T-helper 1 cell treated with Interleukin-12 subunit alpha and Interleukin-12 subunit beta and Interleukin-4 antibody, amounts not matched to agents 30 μg/mL and 1 μg/mL, for 36 hours (primary cell): Measurements from ENCODE around the gene ABCA6.

Source experiments
- H3K27ac Mint-ChIP-seq: one replicate; pipeline ENCODE4 v1.8.0; 2021; ENCODE audit warnings: mild to moderate bottlenecking, mixed read lengths
- H3K27me3 Mint-ChIP-seq: one replicate; pipeline ENCODE4 v1.8.0; 2021; ENCODE audit warnings: low read depth, mixed read lengths
- H3K36me3 Mint-ChIP-seq: one replicate; pipeline ENCODE4 v1.8.0; 2021; ENCODE audit warnings: low read depth, mixed read lengths
- H3K4me1 Mint-ChIP-seq: one replicate; pipeline ENCODE4 v1.8.0; 2021; ENCODE audit warnings: low read depth, mixed read lengths
- H3K4me3 Mint-ChIP-seq: one replicate; pipeline ENCODE4 v1.8.0; 2021; ENCODE audit warnings: mild to moderate bottlenecking, moderate library complexity, mixed read lengths
- H3K9me3 Mint-ChIP-seq: one replicate; pipeline ENCODE4 v1.8.0; 2021; ENCODE audit warnings: mixed read lengths

Gene ABCA6

DNA sequence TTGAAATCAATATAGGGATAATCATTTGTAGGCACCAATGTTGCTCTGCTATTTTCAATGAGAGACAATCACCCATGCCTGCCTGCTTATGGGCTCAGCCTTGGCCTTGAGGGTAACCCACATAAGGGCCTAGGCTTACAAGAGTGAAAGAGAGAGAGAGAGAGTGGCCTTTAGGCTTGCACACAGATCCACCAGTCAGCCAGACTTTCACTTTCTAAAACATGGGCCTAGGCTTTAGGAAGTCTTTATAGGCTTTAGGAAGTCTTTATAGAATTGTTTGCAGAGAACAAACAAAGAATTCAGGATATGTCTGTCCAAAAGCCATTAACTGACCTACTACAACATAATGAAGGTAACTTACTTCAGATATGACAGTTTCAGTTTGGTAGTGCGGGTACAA is 84.4 kb downstream of the ABCA6 start:
- H3K27ac Mint-ChIP-seq, result no peak overlapping the region
- peaks cover 5% of the 10 kb centered on the region for H3K27me3 Mint-ChIP-seq
- H3K4me3 Mint-ChIP-seq, result no peak overlapping the region
- no peaks in the 10 kb centered on the region for H3K4me1 Mint-ChIP-seq
- H3K36me3 Mint-ChIP-seq, result no peaks in the 10 kb centered on the region
- H3K9me3 Mint-ChIP-seq, result peaks cover 4% of the 10 kb centered on the region

DNA sequence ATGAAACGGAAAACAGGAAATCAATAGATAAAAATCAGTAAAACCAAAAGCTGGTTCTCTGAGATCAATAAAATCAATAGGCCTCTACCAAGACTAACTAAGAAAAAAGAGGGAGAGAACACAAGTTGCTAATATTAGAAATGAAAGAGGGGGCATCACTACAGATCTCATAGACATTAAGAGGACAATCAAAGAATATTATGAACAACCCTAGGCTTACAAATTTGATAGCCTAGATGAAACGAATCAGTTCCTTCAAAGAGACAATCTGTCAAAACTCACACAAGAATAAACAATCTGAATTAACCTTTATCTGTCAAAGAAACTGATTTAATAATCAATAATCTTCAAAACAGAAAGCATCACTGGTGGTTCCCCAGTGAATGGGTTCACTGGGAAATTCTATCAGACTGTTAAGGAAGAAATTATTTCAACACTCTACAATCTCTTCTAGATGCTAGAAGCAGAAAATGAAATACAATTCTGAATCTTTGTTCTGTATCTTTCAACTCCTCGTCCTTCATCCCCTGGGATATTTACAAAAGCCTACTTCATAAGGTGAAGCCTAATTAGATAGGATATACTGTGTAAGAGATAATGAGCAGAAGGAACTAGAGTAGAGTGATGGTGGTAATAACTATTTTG is 85.4 kb downstream of the ABCA6 start:
- Mint-ChIP-seq H3K36me3 (no peaks in the 10 kb centered on the region), H3K4me3 (no peak overlapping the region), H3K27me3 (no peaks in the 10 kb centered on the region), H3K9me3 (peaks cover 4% of the 10 kb centered on the region), H3K4me1 (no peaks in the 10 kb centered on the region), H3K27ac (no peak overlapping the region)

DNA sequence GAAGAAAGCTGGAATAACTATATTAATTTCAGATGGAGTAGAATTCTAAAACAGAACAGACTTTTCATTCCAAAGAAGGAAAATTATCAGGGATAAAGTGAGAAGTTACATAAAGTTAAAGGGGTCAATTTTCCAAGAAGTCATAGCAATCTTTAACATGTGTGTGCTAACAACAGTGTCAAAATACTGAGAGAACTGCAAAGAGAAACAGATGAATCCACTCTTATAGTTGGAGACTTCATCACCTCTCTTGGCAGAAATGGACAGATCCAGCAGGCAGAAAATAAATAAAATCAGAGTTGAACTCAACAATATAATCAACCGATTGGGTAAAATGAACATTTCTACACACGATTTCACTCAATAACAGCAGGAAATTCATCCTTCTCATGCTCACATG is 86.4 kb downstream of the ABCA6 start:
- Mint-ChIP-seq H3K36me3 (no peaks in the 10 kb centered on the region), H3K4me1 (no peaks in the 10 kb centered on the region), H3K9me3 (peaks cover 4% of the 10 kb centered on the region), H3K27ac (no peak overlapping the region), H3K27me3 (no peaks in the 10 kb centered on the region), H3K4me3 (no peak overlapping the region)

GRCh38 chr17:69050999-69051775 is 90.5 kb downstream of the ABCA6 start:
- Mint-ChIP-seq H3K27me3 (no peaks in the 10 kb centered on the region), H3K4me3 (no peak overlapping the region), H3K36me3 (no peaks in the 10 kb centered on the region), H3K27ac (no peak overlapping the region), H3K4me1 (peaks cover 11% of the 10 kb centered on the region), H3K9me3 (peaks cover 4% of the 10 kb centered on the region)

- no peaks in the 10 kb centered on the region for H3K27me3 Mint-ChIP-seq
- H3K36me3 Mint-ChIP-seq, result no peaks in the 10 kb centered on the region
- H3K4me1 Mint-ChIP-seq, result peaks cover 11% of the 10 kb centered on the region
- H3K4me3 Mint-ChIP-seq, result no peak overlapping the region
- H3K27ac Mint-ChIP-seq, result no peak overlapping the region
- no peaks in the 10 kb centered on the region for H3K9me3 Mint-ChIP-seq
Measured at GRCh38 chr17:69048634-69049033, 93.1 kb downstream of the ABCA6 start.

GRCh38 chr17:69047368-69048263 is 94.1 kb downstream of the ABCA6 start:
- peaks cover 11% of the 10 kb centered on the region for H3K4me1 Mint-ChIP-seq
- H3K9me3 Mint-ChIP-seq, result no peaks in the 10 kb centered on the region
- no peak overlapping the region for H3K4me3 Mint-ChIP-seq
- no peak overlapping the region for H3K27ac Mint-ChIP-seq
- no peaks in the 10 kb centered on the region for H3K27me3 Mint-ChIP-seq
- H3K36me3 Mint-ChIP-seq, result no peaks in the 10 kb centered on the region

DNA sequence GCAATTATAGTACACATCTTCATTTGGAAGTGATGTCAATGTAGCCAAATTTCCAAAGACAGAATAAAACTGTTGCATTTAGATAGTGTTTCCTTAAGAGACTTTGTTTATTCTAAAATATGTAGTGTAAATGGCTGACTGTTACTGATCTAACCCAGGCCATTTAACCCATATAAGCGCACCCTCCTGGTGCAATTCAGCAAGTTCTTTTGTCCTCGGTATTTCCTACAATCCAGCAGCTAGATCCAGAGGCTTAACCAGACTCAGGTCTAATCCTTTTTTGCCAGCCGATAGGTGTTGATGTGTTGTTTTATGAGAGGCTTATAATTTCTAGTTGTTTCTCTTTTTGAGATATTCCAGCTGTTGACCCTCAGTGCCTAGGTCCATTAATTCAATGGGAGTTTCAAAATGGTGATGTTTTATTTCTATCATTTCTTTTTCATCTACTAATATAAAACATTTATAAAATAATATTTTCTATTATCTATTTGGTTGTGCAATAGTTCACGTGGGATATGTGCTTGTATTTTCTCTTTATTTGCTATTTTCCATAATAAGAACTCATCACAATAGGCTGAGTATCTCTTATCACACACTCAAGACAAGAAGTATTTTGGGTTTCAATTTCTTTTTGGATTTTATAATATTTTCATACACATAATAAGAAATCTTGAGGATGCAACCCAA is 95.4 kb downstream of the ABCA6 start:
- Mint-ChIP-seq H3K27ac (no peak overlapping the region), H3K9me3 (no peaks in the 10 kb centered on the region), H3K27me3 (no peaks in the 10 kb centered on the region), H3K36me3 (no peaks in the 10 kb centered on the region), H3K4me1 (peaks cover 11% of the 10 kb centered on the region), H3K4me3 (no peak overlapping the region)

- no peaks in the 10 kb centered on the region for H3K9me3 Mint-ChIP-seq
- no peak overlapping the region for H3K4me3 Mint-ChIP-seq
- no peaks in the 10 kb centered on the region for H3K27me3 Mint-ChIP-seq
- peaks cover 11% of the 10 kb centered on the region for H3K4me1 Mint-ChIP-seq
- no peaks in the 10 kb centered on the region for H3K36me3 Mint-ChIP-seq
- H3K27ac Mint-ChIP-seq, result no peak overlapping the region
Measured at GRCh38 chr17:69045646-69046045, 96.0 kb downstream of the ABCA6 start.

- Mint-ChIP-seq H3K27me3 (no peaks in the 10 kb centered on the region), H3K4me1 (peaks cover 11% of the 10 kb centered on the region), H3K36me3 (no peaks in the 10 kb centered on the region), H3K9me3 (no peaks in the 10 kb centered on the region), H3K27ac (no peak overlapping the region), H3K4me3 (no peak overlapping the region)
Measured at GRCh38 chr17:69044371-69044770, 97.3 kb downstream of the ABCA6 start.

- no peaks in the 10 kb centered on the region for H3K27me3 Mint-ChIP-seq
- no peak overlapping the region for H3K4me3 Mint-ChIP-seq
- H3K27ac Mint-ChIP-seq, result no peak overlapping the region
- peaks cover 6% of the 10 kb centered on the region for H3K9me3 Mint-ChIP-seq
- H3K36me3 Mint-ChIP-seq, result no peaks in the 10 kb centered on the region
- peaks cover 4% of the 10 kb centered on the region for H3K4me1 Mint-ChIP-seq
Measured at GRCh38 chr17:69043098-69043734, 98.5 kb downstream of the ABCA6 start.

GRCh38 chr17:69042308-69042707 is 99.4 kb downstream of the ABCA6 start:
- Mint-ChIP-seq H3K36me3 (no peaks in the 10 kb centered on the region), H3K4me3 (no peak overlapping the region)

GRCh38 chr17:69031839-69032238 is 109.9 kb downstream of the ABCA6 start:
- Mint-ChIP-seq H3K4me1 (no peaks in the 10 kb centered on the region), H3K36me3 (no peaks in the 10 kb centered on the region), H3K27me3 (peaks cover 3% of the 10 kb centered on the region), H3K4me3 (no peak overlapping the region), H3K27ac (no peak overlapping the region), H3K9me3 (peaks cover 3% of the 10 kb centered on the region)

More at GRCh38 chr17:69042308-69042707, 99.4 kb downstream of the ABCA6 start:
- Mint-ChIP-seq H3K4me1 (no peaks in the 10 kb centered on the region), H3K27me3 (no peaks in the 10 kb centered on the region), H3K9me3 (peaks cover 10% of the 10 kb centered on the region), H3K27ac (no peak overlapping the region)

DNA sequence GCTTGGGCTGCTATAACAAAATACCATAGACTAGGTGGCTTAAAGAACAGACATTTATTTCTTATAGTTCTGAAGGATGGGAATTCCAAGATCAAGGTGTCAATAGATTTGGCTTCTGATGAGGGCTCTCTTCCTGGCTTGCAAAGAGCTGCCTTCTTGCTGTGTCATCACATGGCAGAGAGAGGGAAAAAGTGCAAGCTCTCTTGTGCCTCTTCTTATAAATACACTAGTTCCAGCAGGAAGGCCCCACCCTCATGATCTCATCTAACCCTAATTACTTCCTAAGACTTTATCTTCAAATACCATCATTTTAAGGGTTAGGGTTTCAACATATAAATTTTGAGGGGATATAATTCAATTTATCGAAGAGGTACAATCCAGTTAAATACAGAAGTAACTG is 111.5 kb downstream of the ABCA6 start:
- H3K36me3 Mint-ChIP-seq, result no peaks in the 10 kb centered on the region
- H3K27me3 Mint-ChIP-seq, result peaks cover 3% of the 10 kb centered on the region
- H3K9me3 Mint-ChIP-seq, result no peaks in the 10 kb centered on the region
- no peaks in the 10 kb centered on the region for H3K4me1 Mint-ChIP-seq
- H3K27ac Mint-ChIP-seq, result no peak overlapping the region
- H3K4me3 Mint-ChIP-seq, result no peak overlapping the region
